HepG2 (cell line): Measurements from ENCODE around the gene GDAP2. TPM values are rescaled to one million over a fixed set of nuclear protein-coding genes. Genes with fewer than 3 reads are reported as not detected.

Experiments used
- ATAC-seq: fragments of 200-7000 bp; cut with Tn5 transposase; 3 replicates; pipeline ENCODE4 v1.9.1; 2020; ENCODE audit warnings: mild to moderate bottlenecking, moderate library complexity
- BruUV-seq: library from RNA; stranded (reverse); fragments of 400-500 nt; replicated peaks from 2 replicates; lab custom pipeline; 2021; lab: Mats Ljungman, UMichigan
- CTCF ChIA-PET: fragments of 300-600 bp; formaldehyde crosslinking; extraction: SDS; loops from one replicate; lab custom pipeline; 2021; ENCODE audit warnings: low total read pairs, inconsistent platforms, low intra/inter-chr PET ratio; lab: Yijun Ruan, JAX
- POLR2A ChIA-PET: fragments of 350-600 bp; sonication (Branson Sonifier 250); formaldehyde crosslinking; loops from one replicate; lab custom pipeline; 2020; ENCODE audit warnings: antibody characterized with exemption, inconsistent platforms; lab: Yijun Ruan, JAX
- DNase-seq: peaks from one replicate; pipeline ENCODE4 v3.0.0-alpha.2; 2015; ENCODE audit warnings: low spot score
- FAIRE-seq: peaks from 3 replicates; lab custom pipeline; 2011; peaks lifted over from hg19 to GRCh38; lab: Jason Lieb, UNC
- H2AFZ ChIP-seq: one replicate; pipeline ENCODE4 v1.6.1; 2011; ENCODE audit warnings: low read length, inconsistent platforms
- H3K27ac ChIP-seq: fragments of 300-600 bp; 3 replicates; pipeline ENCODE4 v1.8.0; 2011; ENCODE audit warnings: mixed run types, mild to moderate bottlenecking, mixed read lengths, low read length, inconsistent platforms; ENCODE audit not compliant: insufficient read depth; ENCODE audit errors: extremely low read length
- H3K27me3 ChIP-seq, 2 experiments: fragments of 200-600 bp in 1 of 2; 2 replicates in 1 of 2; 3 replicates in 1 of 2; pipeline versions ENCODE4 v1.6.0 to v1.8.0; 2011; ENCODE audit warnings: low read length in 2 of 2, mild to moderate bottlenecking in 2 of 2, moderate library complexity in 2 of 2, inconsistent platforms in 1 of 2; ENCODE audit not compliant: insufficient read depth in 2 of 2, control insufficient read depth in 1 of 2
- H3K36me3 ChIP-seq, 2 experiments: fragments of 200-600 bp in 1 of 2; replicated peaks in 1 of 2; 2 replicates in 1 of 2; 3 replicates in 1 of 2; pipeline versions ENCODE4 v1.5.1 to v1.8.0; 2011; ENCODE audit warnings: low read length in 2 of 2, inconsistent platforms in 1 of 2; ENCODE audit not compliant: insufficient read depth in 2 of 2, control insufficient read depth in 1 of 2
- H3K4me1 ChIP-seq: 2 replicates; pipeline ENCODE4 v1.5.1; 2012; ENCODE audit warnings: low read length, inconsistent platforms; ENCODE audit not compliant: insufficient read depth
- H3K4me2 ChIP-seq: 2 replicates; pipeline ENCODE4 v1.6.0; 2011; ENCODE audit warnings: low read depth, low read length, inconsistent platforms
- H3K4me3 ChIP-seq, 3 experiments: fragments of 200-600 bp in 1 of 3; sonication (generic), shearing (Covaris generic) in 1 of 3; replicated peaks in 1 of 3; 2 replicates each; pipeline ENCODE4 v1.5.1; 2011 to 2016; ENCODE audit warnings: low read length in 3 of 3, inconsistent platforms in 2 of 3, low read depth in 2 of 3, mild to moderate bottlenecking in 2 of 3, control low read depth in 1 of 3, mixed read lengths in 1 of 3; ENCODE audit not compliant: insufficient read depth in 1 of 3
- H3K79me2 ChIP-seq: one replicate; pipeline ENCODE4 v1.6.1; 2011; ENCODE audit warnings: low read length, inconsistent platforms; ENCODE audit not compliant: insufficient read depth
- H3K9ac ChIP-seq: 2 replicates; pipeline ENCODE4 v1.6.0; 2011; ENCODE audit warnings: mild to moderate bottlenecking, low read depth, low read length, inconsistent platforms; ENCODE audit not compliant: insufficient read depth
- H3K9me3 ChIP-seq: 2 replicates; pipeline ENCODE4 v1.5.1; 2012; ENCODE audit warnings: mild to moderate bottlenecking, low read length
- H4K20me1 ChIP-seq: 2 replicates; pipeline ENCODE4 v1.6.0; 2011; ENCODE audit warnings: inconsistent platforms, mild to moderate bottlenecking, low read length, moderate library complexity; ENCODE audit not compliant: insufficient read depth
- BCL6 ChIP-seq: IDR thresholded peaks from 2 replicates; pipeline ENCODE4 v1.6.1; 2016; ENCODE audit warnings: missing genetic modification reagents, missing compliant biosample characterization
- CAMTA2 ChIP-seq: sonication (generic); formaldehyde crosslinking; IDR thresholded peaks from 2 replicates; pipeline ENCODE4 v1.4.0; 2020; ENCODE audit warnings: mild to moderate bottlenecking, missing genetic modification reagents, borderline replicate concordance
- DBP ChIP-seq: sonication (generic); formaldehyde crosslinking; IDR thresholded peaks from 2 replicates; pipeline ENCODE4 v1.4.0; 2020; ENCODE audit warnings: missing genetic modification reagents; ENCODE audit errors: not compliant biosample characterization
- HMGA1 ChIP-seq: sonication (generic); formaldehyde crosslinking; conservative IDR thresholded peaks from 2 replicates; pipeline ENCODE4 v1.4.0; 2020; ENCODE audit warnings: missing genetic modification reagents
- KDM1A ChIP-seq: IDR thresholded peaks from 2 replicates; pipeline ENCODE4 v1.6.1; 2016; ENCODE audit warnings: missing compliant biosample characterization
- KMT2B ChIP-seq: IDR thresholded peaks from 2 replicates; pipeline ENCODE4 v1.6.1; 2016; ENCODE audit warnings: missing genetic modification reagents, missing compliant biosample characterization
- MBNL3 ChIP-seq: fragments of 250-450 bp; sonication (Bioruptor Pico); conservative IDR thresholded peaks from 2 replicates; pipeline ENCODE4 v1.8.0; 2022; ENCODE audit warnings: mild to moderate bottlenecking, inconsistent platforms
- NFYC ChIP-seq: IDR thresholded peaks from 2 replicates; pipeline ENCODE4 v1.6.1; 2016; ENCODE audit warnings: missing genetic modification reagents, missing compliant biosample characterization
- NRL ChIP-seq: sonication (generic); formaldehyde crosslinking; IDR thresholded peaks from 2 replicates; pipeline ENCODE4 v1.5.0; 2020; ENCODE audit warnings: missing genetic modification reagents, mild to moderate bottlenecking, moderate library complexity, borderline replicate concordance
- THAP11 ChIP-seq: IDR thresholded peaks from 2 replicates; pipeline ENCODE4 v1.6.1; 2016; ENCODE audit warnings: missing biosample characterization, missing genetic modification reagents
- ZGPAT ChIP-seq: IDR thresholded peaks from 2 replicates; pipeline ENCODE4 v1.6.1; 2016; ENCODE audit warnings: mild to moderate bottlenecking
- ZNF230 ChIP-seq: sonication (generic); formaldehyde crosslinking; IDR thresholded peaks from 2 replicates; pipeline ENCODE4 v1.4.0; 2020; ENCODE audit warnings: mild to moderate bottlenecking, missing genetic modification reagents
- ZNF530 ChIP-seq: sonication (generic); formaldehyde crosslinking; IDR thresholded peaks from 2 replicates; pipeline ENCODE4 v1.5.0; 2020; ENCODE audit warnings: low read depth, mild to moderate bottlenecking, missing genetic modification reagents
- ZNF670 ChIP-seq: sonication (generic); formaldehyde crosslinking; IDR thresholded peaks from 2 replicates; pipeline ENCODE4 v1.8.0; 2022; ENCODE audit warnings: mild to moderate bottlenecking, missing genetic modification reagents, borderline replicate concordance
- WGBS: methylation state at CpG from one replicate; pipeline ENCODE4 v1.1.6; 2017; ENCODE audit warnings: low lambda C conversion rate; 5-methylcytosine and 5-hydroxymethylcytosine counted together
- in situ Hi-C: cut with HindIII; loops from 2 replicates; pipeline ENCODE4 v1.10.0; 2017; ENCODE audit warnings: low pct_unique_long_range_greater_than_20kb; ENCODE audit not compliant: extremely low pct_ligation_motif_present
- intact Hi-C: fragments of 100-400 bp; cut with micrococcal nuclease; formaldehyde crosslinking; loops from one replicate; pipeline ENCODE4 v1.10.0; 2022; ENCODE audit not compliant: unreplicated experiment
- polyA plus RNA-seq, 8 experiments: library from polyadenylated mRNA; depleted of rRNA in 3 of 8; stranded (reverse) in 7 of 8; unstranded in 1 of 8; fragments of >200 nt; fragmentation: Illumina TruSeq in 4 of 8; extraction: Trizol in 4 of 8; gene quantifications; 2 replicates each; pipeline versions ENCODE4 v1.2.1 to v1.2.3, GENCODE V29; 2011 to 2016; ENCODE audit warnings: low read depth in 4 of 8, missing spikeins in 1 of 8, mixed read lengths in 1 of 8; ENCODE audit not compliant: insufficient read depth in 1 of 8
- total RNA-seq, 5 experiments: library from RNA; depleted of rRNA; stranded (reverse); fragments of >200 nt; fragmentation: Illumina TruSeq; extraction: Trizol; gene quantifications; 2 replicates each; pipeline ENCODE4 v1.2.3, GENCODE V29; 2016; ENCODE audit warnings: low read depth in 1 of 5

Gene GDAP2
- total and polyA plus RNA-seq, 2 of the 13 experiments (the other 11 are each of a cell fraction or from before 2014, with no cell fraction given) = 11.4 to 23.2 TPM

GRCh38 chr1:117902944-117903343 is 26.5 kb downstream of the GDAP2 start:
- H4K20me1 ChIP-seq = no peaks in the 10 kb centered on the region
- no peaks in the 10 kb centered on the region for H3K79me2 ChIP-seq
- no peak overlapping the region for H3K4me2 ChIP-seq
- H3K4me1 ChIP-seq = no peaks in the 10 kb centered on the region
- H2AFZ ChIP-seq = no peak overlapping the region
- ATAC-seq (no peak), DNase-seq (no peak), FAIRE-seq (no peak)
- ChIA-PET POLR2A (no interaction called here), CTCF (no interaction called here)
- H3K9ac ChIP-seq = no peak overlapping the region
- intact Hi-C loops (no loop called here), in situ Hi-C loops (no loop called here)
- no peak overlapping the region for H3K4me3 ChIP-seq
- no peaks in the 10 kb centered on the region for H3K9me3 ChIP-seq
- H3K36me3 ChIP-seq = peaks cover 4 to 42% of the 10 kb centered on the region in 2 experiments
- BruUV-seq = no TSS peak
- TF ChIP-seq THAP11 (no peak), DBP (no peak), ZNF670 (no peak), HMGA1 (CRISPR knock-in tag) (no peak), KDM1A (CRISPR knock-in tag) (no peak), MBNL3 (CRISPR knock-in tag) (no peak), KMT2B (CRISPR knock-in tag) (no peak), CAMTA2 (CRISPR knock-in tag) (no peak), BCL6 (CRISPR knock-in tag) (no peak), ZNF530 (no peak), NRL (CRISPR knock-in tag) (no peak), NFYC (CRISPR knock-in tag) (no peak), ZGPAT (CRISPR knock-in tag) (no peak), ZNF230 (no peak)
- no peak overlapping the region for H3K27ac ChIP-seq
- WGBS = 97% methylated on average over 4 of the region's 4 CpGs
- H3K27me3 ChIP-seq = no peaks in the 10 kb centered on the region
